Type B pancreatic cell (in vitro differentiated cells): ENCODE results near the gene ATP8B4. TPM values are rescaled to one million over a fixed set of nuclear protein-coding genes. Genes with fewer than 3 reads are reported as not detected.

Source experiments
- DNase-seq: peaks from one replicate; pipeline ENCODE4 v3.0.0; 2021; ENCODE audit warnings: mixed read lengths; ENCODE audit not compliant: unreplicated experiment; ENCODE audit errors: extremely low spot score
- H3K27ac Mint-ChIP-seq: 2 replicates; pipeline ENCODE4 v1.8.0; 2021; ENCODE audit warnings: mild to moderate bottlenecking, mixed read lengths
- H3K27me3 Mint-ChIP-seq: 2 replicates; pipeline ENCODE4 v1.8.0; 2021; ENCODE audit warnings: mixed read lengths
- H3K36me3 Mint-ChIP-seq: 2 replicates; pipeline ENCODE4 v1.8.0; 2021; ENCODE audit warnings: mixed read lengths
- H3K4me1 Mint-ChIP-seq: one replicate; pipeline ENCODE4 v1.8.0; 2021; ENCODE audit warnings: mixed read lengths; ENCODE audit not compliant: unreplicated experiment
- H3K4me3 Mint-ChIP-seq: 2 replicates; pipeline ENCODE4 v1.8.0; 2021; ENCODE audit warnings: mild to moderate bottlenecking, mixed read lengths
- H3K9me3 Mint-ChIP-seq: 2 replicates; pipeline ENCODE4 v1.8.0; 2021; ENCODE audit warnings: mixed read lengths
- CTCF ChIP-seq: fragments of 200-600 bp; sonication (generic); conservative IDR thresholded peaks from 2 replicates; pipeline ENCODE4 v1.5.0; 2021; ENCODE audit warnings: antibody characterized with exemption, mild to moderate bottlenecking
- total RNA-seq: library from RNA; stranded (reverse); gene quantifications from 2 replicates; pipeline ENCODE4 v1.2.1, GENCODE V29; 2021; ENCODE audit warnings: low replicate concordance

Gene ATP8B4
- total RNA-seq, 1 donor from 2014 or later: 2.2 TPM

- no peak for DNase-seq
- no peak for TF ChIP-seq CTCF
- H3K9me3 Mint-ChIP-seq: no peaks in the 10 kb centered on the region
- no peak overlapping the region for H3K4me3 Mint-ChIP-seq
- H3K27ac Mint-ChIP-seq: no peak overlapping the region
- no peaks in the 10 kb centered on the region for H3K4me1 Mint-ChIP-seq
- H3K27me3 Mint-ChIP-seq: no peaks in the 10 kb centered on the region
- no peaks in the 10 kb centered on the region for H3K36me3 Mint-ChIP-seq
Measured at GRCh38 chr15:50066666-50067065, 52.4 kb downstream of the ATP8B4 start.

GRCh38 chr15:50066202-50066601 is 52.8 kb downstream of the ATP8B4 start:
- Mint-ChIP-seq H3K4me1 (no peaks in the 10 kb centered on the region), H3K9me3 (no peaks in the 10 kb centered on the region), H3K27ac (no peak overlapping the region), H3K36me3 (no peaks in the 10 kb centered on the region), H3K4me3 (no peak overlapping the region), H3K27me3 (no peaks in the 10 kb centered on the region)
- TF ChIP-seq CTCF: no peak
- DNase-seq: no peak

GRCh38 chr15:50065279-50065678 is 53.8 kb downstream of the ATP8B4 start:
- no peak overlapping the region for H3K27ac Mint-ChIP-seq
- TF ChIP-seq CTCF: no peak
- DNase-seq: no peak
- H3K4me1 Mint-ChIP-seq: no peaks in the 10 kb centered on the region
- no peak overlapping the region for H3K4me3 Mint-ChIP-seq
- H3K27me3 Mint-ChIP-seq: no peaks in the 10 kb centered on the region
- H3K36me3 Mint-ChIP-seq: no peaks in the 10 kb centered on the region
- H3K9me3 Mint-ChIP-seq: no peaks in the 10 kb centered on the region

GRCh38 chr15:50064673-50065072 is 54.4 kb downstream of the ATP8B4 start:
- Mint-ChIP-seq H3K27ac (no peak overlapping the region), H3K4me3 (no peak overlapping the region), H3K9me3 (no peaks in the 10 kb centered on the region), H3K4me1 (peaks cover 5% of the 10 kb centered on the region), H3K36me3 (no peaks in the 10 kb centered on the region), H3K27me3 (no peaks in the 10 kb centered on the region)
- TF ChIP-seq CTCF: no peak
- DNase-seq: no peak

GRCh38 chr15:50063226-50063625 is 55.8 kb downstream of the ATP8B4 start:
- Mint-ChIP-seq H3K4me1 (peaks cover 10% of the 10 kb centered on the region), H3K36me3 (no peaks in the 10 kb centered on the region), H3K27ac (no peak overlapping the region), H3K9me3 (no peaks in the 10 kb centered on the region), H3K4me3 (no peak overlapping the region), H3K27me3 (no peaks in the 10 kb centered on the region)
- no peak for TF ChIP-seq CTCF
- DNase-seq: no peak

- Mint-ChIP-seq H3K9me3 (no peaks in the 10 kb centered on the region), H3K27me3 (no peaks in the 10 kb centered on the region), H3K27ac (no peak overlapping the region), H3K36me3 (no peaks in the 10 kb centered on the region), H3K4me1 (peaks cover 13% of the 10 kb centered on the region), H3K4me3 (no peak overlapping the region)
- no peak for TF ChIP-seq CTCF
- no peak for DNase-seq
Measured at GRCh38 chr15:50061503-50061902, 57.5 kb downstream of the ATP8B4 start.
